NOMO-1 treated with dmso at 0.1 percent for 144 hours (cell line): ENCODE results near the gene DNASE2.

Experiments
- DNase-seq: peaks from one replicate; lab custom pipeline; 2025; ENCODE audit not compliant: unreplicated experiment; lab: John Stamatoyannopoulos, UW

Gene DNASE2

DNA sequence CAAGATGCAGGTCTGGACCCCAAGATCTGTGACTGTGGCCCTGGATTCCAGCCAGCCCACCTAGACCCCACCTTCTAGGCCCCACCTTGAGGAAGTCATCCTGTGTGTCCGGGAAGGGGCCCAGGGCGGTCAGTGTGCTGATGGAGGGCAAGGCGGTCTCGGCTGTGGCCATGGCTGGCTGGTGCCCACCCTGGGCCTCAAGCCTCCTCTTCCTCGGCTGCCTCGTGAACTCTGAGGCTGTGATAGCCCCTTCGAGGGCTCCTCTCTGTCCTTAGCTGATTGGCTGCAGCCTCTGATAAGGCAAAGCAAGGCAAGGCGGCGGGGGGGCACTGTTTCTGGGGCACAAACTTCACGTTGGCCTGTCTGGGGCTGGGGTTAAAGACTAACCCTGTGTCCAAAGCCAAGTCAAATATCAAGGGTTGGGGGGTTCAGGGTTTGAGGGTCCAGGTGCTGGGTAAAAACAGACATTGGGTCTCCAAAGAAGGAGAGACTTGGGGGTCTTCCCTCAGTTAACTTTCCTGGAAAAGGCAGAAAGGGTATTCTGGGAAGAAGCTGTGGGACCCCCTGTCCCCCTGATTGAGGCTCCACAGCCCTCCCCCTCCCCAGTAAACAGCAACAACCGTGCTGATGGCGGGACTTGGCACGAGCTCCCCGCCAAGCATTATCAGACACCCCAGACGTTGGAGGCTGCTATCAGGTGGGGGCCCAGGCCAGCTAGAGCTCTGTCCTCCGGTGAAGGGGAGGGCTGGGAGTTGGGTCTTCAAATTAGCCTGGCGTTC, 5.9 kb upstream of the DNASE2 start, which contains the start of gene KLF1:
Gene KLF1, minus strand, starts transcription at position 233 of the 779 bp plus-strand sequence. Its CDS starts 61 bp downstream, at position 172.
- no peak for DNase-seq

- DNase-seq: no peak
These were observed 5.4 kb upstream of the DNASE2 start for GRCh38 chr19:12886651-12886968.

- peak; percentile 49 for DNase-seq
These were observed 4.8 kb upstream of the DNASE2 start for GRCh38 chr19:12885749-12886650.

DNA sequence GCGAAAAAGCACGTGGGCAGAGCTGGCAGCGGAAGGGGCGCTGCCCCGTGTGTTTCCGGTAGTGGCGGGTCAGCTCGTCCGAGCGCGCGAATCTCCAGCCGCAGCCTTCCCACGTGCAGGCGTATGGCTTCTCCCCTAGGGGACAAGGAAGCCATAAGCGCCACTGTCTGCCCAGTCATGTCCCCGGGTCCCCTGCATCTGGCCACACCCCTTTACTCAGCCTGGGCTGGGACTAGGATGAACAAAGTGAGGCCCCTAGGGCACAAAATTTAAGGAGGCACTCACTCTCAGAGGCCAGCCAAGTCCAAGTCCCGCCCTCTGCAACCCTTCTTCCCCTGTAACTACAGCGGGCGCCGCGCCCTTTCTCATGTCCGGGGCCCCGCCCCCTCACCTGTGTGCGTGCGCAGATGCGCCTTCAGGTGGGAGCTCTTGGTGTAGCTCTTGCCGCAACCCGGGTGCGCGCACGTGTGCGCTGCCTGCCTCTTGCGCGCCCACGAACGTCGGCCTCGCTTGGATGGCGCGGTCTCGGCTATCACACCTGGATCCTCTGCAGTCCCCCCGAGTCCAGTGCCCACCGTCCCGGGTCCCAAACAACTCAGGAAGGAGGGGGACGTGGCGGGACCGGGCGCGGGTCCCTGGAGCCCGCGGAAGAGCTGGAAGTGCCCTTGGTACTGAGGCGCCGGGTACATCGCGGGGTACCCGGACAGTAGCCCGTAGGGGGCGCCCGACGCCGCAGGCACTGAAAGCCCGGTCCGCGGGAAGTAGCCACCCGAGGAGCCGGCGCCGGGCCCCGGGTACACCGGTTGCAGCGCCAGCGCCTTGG, 3.9 kb upstream of the DNASE2 start:
- DNase-seq: peak; percentile 49

DNA sequence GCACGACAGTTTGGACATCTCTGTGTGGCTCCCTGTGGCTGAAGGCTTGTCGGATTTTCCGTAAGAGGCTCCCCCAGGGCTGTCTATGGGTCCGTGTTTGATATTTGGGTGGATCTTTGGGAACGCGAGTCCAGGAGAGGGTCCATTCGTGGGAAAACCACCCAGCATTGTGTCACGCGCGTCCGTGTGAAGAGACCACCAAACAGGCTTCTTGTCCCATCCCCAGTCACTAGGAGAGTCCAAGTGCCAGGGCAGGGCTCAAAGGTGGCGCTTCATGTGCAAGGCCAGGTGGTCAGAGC, 3.3 kb upstream of the DNASE2 start:
- DNase-seq: no peak

DNA sequence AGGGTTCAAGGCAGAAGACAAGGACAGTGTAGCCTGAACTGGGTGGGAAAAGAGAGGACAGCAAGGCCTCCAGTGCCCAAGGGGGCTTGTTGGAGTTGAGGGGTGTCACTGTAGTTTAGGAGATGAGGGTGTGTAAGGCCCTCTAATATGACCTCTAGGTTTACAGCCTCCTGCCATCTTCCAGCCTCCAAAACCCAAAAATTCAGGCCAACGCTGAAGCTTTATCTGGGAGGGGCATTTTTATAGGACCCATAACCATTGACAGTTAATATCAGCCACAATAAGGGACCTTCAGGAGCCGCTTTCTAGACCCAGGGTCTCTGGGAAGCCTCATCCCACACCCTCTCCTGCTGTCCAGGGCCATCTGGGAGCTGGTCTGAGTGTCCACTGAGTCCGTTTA, 3.0 kb upstream of the DNASE2 start:
- DNase-seq: no peak

DNA sequence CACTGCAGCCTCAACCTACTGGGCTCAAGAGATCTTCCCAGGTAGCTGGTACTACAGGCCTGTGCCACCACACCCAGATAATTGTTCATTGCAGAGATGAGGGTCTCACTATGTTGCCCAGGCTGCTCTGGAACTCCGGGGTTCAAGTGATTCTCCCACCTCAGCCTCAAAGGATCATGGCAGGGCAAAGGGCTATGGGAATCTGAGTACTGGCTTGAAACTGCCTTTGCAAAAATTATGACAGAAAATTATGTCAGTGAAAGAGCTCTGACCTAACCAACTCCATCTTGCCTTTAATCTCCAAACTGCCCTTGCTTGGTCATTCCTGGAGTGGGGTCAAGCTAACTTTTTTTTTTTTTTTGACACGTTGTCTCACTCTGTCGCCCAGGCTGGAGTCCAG, 1.3 kb upstream of the DNASE2 start:
- no peak for DNase-seq

DNA sequence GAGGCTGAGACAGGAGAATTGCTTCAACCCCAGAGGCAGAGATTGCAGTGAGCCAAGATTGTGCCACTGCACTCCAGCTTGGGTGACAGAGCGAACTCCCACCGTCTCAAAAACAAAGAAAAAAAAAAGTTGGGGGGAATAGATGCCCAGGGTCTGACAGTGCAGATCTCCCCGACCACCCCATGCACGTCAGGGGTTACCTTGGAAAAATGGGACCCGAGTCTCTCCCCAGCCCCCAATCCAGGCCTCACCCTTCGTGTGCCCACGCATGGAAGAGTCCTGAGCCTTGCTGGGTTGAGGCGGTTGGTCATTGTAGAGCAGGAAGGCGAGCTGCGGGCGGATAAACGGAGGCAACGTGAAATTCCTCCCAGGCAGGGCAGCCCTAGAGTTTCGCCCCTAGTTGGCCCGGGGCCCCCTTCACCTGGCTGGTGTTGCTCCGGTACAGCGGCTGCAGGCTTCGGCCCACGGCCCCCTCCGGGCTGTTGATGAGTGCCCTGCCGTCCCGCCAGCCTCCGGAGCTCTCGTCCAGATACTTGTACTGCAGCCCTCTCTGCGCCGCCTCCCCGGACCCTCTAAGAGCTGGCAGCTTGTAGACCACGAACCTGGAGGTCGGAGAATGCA, 588 bp downstream of the DNASE2 start:
- peak; percentile 23 for DNase-seq

- no peak for DNase-seq
These were observed 6.2 kb downstream of the DNASE2 start for GRCh38 chr19:12875086-12875485.

DNA sequence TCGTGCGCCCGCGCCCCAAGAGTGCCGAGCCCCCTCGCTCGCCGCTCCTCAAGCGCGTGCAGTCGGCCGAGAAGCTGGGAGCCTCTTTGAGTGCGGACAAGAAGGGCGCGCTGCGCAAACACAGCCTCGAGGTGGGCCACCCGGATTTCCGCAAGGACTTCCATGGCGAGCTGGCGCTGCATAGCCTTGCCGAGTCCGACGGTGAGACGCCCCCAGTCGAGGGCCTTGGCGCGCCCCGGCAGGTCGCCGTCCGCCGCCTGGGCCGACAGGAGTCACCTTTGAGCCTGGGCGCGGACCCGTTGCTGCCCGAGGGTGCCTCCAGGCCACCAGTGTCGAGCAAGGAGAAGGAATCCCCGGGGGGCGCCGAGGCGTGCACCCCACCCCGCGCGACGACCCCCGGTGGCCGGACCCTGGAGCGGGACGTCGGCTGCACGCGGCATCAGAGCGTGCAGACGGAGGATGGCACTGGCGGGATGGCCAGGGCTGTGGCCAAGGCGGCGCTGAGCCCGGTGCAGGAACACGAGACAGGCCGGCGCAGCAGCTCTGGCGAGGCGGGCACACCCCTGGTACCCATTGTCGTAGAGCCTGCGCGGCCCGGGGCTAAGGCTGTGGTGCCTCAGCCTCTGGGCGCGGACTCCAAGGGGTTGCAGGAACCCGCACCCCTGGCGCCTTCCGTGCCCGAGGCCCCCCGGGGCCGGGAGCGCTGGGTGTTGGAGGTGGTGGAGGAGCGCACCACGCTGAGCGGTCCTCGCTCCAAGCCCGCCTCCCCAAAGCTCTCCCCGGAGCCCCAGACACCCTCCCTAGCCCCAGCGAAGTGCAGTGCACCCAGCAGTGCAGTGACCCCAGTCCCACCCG, 7.1 kb downstream of the DNASE2 start:
- no peak for DNase-seq

- no peak for DNase-seq
These were observed 8.0 kb downstream of the DNASE2 start for GRCh38 chr19:12872941-12873890.

DNA sequence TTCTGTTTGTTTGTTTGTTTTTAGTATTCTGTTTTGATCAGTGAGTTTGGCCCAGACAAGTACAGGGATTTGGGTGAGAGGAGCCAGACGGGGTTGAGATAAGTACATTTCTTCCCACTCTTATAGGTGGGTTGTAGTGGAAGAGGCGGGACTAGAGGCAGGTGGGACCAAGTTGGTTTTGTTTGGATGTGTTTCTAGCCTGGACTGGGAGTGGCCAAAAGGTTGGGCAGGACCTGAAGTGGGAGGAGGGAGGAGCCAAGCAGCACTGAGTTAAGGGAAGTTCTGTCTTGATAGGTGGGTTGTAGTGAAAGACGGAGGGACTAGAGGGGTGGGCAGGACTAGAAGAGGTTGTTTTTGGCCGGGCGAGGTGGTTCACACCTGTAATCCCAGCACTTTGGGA, 9.0 kb downstream of the DNASE2 start:
- peak; percentile 2 for DNase-seq

GRCh38 chr19:12871681-12872080, 9.6 kb downstream of the DNASE2 start:
- DNase-seq: no peak

DNA sequence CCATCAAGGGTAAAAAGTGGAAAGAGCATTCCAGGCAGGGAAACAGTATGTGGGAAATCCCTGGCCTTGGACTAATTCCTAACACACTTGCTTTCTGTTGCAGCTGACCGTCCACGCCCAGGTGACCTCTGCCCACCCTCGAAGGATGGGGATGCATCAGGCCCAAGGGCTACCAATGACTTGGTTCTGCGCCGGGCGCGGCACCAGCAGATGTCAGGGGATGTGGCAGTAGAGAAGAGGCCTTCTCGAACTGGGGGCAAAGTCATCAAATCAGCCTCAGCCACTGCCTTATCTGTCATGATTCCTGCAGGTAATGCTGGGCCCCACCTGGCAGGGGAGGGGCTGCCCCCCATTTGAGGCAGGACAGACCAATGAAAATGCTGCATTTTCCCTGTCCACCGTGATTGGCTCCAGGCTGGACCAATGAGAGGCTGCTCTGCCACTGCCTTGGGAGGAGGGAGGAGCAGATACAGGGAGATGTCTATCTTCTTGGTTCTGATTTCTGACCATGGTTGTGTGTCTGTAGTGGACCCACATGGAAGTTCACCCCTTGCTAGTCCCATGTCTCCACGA, 12.6 kb downstream of the DNASE2 start:
- DNase-seq: no peak

DNA sequence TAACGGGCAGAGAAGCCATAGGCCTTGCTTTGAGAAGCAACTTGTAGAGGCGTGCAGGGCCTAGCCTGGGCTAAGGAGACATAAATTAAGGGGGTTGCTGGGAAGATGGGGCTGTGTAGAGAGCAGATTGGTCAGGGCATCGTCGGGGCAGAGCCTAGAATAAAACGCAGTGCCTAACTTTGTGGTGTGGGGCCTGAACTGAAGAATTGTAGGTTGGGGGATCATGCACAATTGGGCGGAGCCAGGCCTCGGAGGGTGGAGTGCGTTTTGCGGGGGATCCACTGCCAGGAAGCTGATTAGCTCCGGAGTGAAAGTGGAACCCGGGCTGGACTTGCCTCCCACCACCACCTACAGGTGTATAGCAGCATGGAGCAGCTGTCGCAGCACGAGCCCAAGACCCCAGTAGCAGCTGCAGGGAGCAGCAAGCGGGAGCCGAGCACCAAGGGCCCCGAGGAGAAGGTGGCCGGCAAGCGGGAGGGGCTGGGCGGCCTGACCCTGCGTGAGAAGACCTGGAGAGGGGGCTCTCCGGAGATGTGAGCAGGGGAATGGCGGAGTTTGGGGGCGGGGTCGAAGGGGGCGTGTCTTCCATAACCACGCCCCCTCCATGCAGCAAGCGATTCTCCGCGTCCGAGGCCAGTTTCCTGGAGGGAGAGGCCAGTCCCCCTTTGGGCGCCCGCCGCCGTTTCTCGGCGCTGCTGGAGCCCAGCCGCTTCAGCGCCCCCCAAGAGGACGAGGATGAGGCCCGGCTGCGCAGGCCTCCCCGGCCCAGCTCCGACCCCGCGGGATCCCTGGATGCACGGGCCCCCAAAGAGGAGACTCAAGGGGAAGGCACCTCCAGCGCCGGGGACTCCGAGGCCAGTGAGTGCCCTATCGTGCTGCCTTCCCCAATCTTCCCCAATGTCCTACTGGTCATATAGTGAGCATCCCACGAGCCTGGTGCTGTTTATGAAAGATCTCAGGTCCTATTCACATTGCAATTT, 13.8 kb downstream of the DNASE2 start:
- peak; percentile 29 for DNase-seq

DNA sequence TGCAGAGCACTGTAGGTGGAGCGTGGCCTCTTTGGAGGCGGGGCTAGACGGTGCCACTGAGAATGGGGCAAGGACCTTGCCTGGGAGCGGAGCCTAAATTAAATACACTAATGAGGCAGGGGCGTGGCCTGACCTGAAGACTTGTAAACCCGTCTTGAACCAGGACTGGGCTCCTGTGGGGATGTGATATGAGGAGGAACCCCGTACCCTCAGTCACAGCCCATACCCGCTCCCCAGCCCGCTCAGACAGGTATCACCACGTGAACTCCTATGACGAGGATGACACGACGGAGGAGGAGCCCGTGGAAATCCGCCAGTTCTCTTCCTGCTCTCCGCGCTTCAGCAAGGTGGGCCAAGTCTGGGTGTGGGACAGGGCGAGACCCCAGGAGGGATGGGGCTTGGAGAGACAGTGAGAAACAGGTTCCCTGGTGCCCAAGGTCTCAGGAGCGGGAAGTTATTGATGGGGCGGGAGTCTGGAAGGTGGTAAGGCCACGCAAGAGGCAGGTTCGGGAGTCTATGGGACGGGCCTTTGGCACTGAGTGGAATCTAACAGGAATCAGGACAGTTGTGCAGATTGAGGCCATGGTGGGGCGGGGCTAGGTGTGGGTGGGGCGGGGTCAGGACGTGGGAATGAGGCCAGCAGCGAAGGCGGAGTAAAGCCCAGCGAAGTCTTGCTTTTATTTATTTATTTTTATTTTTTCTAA, 14.7 kb downstream of the DNASE2 start:
- DNase-seq: no peak
